DMS 273 treated with DMSO at 0.1 percent for 48 hours (cell line): ENCODE measurements around the gene USP11.

ENCODE experiments used
- DNase-seq: peaks from one replicate; lab custom pipeline; 2025; lab: John Stamatoyannopoulos, UW

USP11 gene

GRCh38 chrX:47224896-47225290, 7.9 kb upstream of the USP11 start:
- DNase-seq, result no peak

GRCh38 chrX:47226071-47226470, 6.7 kb upstream of the USP11 start:
- DNase-seq, result no peak

GRCh38 chrX:47226531-47227333, 6.1 kb upstream of the USP11 start:
- no peak for DNase-seq

- no peak for DNase-seq
These were observed 5.5 kb upstream of the USP11 start for GRCh38 chrX:47227334-47227583.

DNA sequence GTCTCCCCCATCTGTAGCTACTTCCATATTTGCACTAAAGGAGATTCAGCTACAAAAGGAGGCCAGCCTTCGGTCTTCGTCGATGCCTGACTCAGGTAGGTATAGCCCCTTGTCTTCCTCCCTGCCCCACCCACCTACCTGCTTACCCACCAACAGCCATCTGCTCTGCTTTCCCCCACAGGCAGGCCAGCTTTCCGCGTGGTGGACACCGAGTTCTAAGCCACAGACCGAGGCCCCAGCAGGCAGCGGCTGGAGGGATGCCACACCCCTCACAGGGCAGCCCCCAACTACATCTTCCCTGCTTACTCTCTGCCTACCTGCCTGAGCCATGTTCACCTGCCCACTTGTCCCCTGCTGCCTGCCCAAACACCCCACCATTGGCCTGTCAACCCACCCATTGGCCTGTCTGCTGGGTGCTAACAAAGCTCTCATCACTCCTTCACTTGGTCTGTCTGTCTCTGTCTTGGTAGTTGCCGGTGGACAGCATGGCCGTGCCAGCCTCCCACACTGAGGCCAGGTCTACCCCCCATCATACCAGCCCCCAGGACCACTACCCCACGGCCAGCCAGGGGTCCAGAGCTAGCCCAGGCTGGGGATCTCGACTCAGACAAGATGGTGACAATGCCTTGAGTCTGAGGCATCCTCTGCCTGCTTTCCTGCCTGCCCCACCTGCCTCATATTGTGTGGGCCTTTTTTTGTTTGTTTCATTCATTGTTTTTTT, 4.1 kb upstream of the USP11 start:
- DNase-seq, result no peak

DNA sequence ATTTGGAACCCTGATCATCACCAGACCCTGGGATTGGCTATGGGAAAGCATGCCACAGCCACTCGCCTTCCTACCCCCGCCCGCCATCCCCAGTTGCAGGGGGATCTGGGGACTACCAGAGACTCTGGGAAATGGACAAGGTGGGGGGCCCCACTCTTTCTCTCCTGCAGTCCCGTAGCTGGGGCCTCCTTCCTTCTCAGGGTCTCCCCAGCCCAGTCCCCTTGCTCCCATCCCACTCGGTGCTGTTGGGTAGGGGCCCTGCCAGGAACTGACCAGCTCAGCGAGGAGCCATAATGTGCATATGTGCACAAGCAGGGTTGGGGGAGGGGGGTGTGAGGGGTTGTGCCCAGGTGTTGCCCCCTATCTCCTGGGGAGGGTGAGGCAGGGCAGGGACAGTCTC, 3.4 kb upstream of the USP11 start:
- no peak for DNase-seq

DNA sequence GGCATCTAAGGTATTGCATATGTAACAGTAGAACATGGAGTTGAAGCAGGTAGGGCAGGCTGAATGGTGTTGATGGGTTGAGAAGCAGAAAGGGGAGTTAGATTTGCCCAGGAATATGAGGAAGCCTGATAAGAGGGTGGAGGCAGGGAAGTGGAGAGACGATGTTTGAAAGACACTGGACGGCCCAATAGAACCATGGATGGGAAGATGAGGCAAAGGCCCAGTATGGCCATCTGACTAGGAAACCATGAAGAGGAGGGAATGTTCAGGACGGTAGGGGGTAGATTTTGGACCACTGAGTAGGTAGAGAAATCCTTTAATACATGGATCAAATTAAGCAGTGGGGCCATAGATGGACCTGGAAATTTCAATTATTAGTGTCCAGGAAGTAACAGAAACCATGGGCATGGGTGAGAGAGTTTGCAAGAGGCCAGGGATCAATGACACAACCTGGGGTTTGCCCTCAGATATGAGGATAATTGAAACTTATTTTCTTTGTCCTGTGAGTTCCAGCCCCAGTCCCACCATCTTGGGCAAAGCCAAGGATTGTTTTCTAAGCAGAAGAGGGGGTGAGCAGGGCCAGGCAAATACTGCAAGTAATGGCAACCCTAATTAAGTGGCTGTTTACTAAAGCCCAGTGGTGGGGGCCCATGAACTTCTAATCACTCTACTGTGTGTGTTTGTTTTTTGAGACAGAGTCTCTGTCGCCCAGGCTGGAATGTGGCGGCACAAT, 2.5 kb upstream of the USP11 start:
- no peak for DNase-seq

DNA sequence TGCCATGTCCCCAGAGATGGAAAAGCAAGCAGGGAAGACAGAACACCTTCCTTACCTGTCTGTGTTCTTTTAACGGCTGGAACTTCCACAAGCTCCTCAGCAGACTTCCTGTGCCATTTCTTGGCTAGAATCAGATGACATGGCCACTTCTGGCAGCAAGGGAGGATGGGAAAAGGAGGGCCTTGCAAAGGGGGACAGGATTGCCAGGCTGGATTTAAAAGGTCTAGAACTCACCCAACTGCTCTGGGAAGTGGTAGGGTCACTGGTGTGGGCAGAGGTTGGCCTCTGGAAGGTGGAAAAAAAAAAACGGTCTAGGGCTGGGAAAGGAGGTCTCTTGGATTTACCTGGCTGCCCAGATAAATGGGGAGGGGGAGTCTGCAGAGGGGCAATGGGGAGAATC, 1.6 kb upstream of the USP11 start:
- DNase-seq, result no peak

DNA sequence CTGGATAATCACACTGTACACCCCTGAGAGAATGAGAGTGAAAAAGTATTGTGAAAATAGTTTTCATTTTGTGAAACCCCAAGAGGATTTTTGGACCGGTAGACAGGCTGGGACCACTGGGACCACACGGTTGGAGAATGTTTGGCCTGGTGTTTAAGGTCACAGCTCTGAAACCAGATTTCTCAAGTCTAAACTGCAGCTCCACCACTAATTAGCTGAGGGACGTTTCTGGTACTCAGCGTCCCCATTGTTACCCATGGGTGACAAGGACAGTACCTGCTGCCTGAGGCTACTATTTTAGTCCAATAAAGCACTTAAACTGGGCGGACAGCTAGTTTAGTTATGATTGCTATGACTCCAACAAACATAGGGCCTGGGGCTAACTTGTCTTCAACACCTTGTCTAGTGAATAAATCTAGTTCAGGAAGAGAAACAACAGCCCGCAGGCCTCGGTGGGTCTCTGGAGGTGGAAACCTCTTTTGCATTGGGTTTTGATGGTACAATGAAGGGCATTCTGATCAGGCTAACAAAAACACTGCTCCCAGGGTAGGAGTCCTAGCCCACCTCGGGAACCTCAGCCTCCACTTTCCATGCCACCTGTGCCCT, 509 bp upstream of the USP11 start:
- DNase-seq, result no peak

DNA sequence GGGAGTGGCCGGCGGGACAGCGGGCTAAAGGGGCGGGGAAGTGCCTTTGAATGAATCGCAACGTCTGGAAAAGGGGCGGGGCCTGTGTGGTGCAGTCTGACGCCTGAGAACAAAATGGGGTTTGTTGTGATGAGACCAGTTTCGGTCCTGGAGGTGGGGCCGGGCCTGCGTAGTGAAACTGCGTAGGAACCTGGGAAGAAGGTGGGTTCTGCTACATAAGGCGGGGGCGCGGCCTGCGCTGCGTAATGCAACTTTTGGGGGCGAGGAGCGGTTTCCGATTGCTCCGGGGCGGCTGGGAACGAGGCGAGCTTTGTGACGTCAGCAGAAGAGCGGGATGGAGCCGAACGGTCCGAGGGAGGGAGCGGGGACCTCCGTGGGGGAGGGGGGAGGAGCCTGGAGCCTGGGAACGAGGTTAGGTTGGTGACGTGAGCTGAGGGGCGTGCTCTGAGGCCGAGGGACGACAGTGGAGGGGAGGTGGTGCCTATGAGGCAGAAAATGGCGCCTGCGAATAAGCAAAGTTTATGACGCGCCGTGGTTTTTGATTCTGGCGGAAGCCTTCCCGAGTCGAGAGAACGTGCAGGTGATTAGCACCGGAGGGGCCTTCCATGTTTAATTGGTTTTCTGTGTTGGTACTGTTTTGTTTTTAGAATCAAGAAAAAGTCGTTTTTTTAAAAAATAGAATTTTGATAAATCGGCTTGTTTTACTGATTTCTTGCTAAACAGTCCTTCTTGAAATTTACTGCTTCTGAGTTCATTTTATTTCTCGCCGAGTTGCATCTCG, 714 bp downstream of the USP11 start:
- peak; percentile 90 for DNase-seq

- DNase-seq, result no peak
These were observed 1.8 kb downstream of the USP11 start for GRCh38 chrX:47234583-47234982.

DNA sequence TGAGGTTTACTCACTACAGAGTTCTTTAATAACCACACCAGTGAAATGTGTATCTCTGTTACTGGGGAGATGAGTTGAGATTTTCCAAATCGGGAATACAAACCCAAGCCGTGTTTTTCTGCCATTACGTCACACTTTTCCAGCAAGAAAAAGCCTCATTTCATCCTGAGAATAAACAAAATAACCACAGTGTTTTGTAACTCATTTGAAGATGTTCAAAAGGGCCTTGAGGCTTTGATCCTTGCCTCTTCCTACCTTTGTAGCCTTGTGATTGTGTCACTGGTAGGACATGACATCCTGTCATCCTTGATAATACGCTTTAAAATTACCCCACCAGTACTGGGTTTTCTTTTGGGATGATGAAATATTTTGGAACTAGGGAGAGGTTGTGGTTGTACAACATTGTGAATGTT, 2.9 kb downstream of the USP11 start:
- DNase-seq, result no peak

DNA sequence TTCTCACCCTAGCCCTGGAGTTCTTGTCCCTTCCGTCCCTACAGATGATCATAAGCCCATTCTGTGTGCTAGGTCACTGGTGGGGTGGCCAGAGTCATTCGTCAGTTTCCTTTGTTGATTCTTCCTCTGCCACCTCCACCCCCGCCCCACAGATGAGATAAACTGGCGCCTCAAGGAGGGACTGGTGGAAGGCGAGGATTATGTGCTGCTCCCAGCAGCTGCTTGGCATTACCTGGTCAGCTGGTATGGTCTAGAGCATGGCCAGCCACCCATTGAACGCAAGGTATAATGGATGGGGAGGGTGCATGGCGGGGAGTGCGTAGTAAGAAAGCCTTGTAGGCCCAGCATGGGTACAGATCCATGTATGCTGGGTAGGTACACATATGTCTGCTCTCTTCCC, 6.4 kb downstream of the USP11 start:
- no peak for DNase-seq

GRCh38 chrX:47239898-47240545, 7.2 kb downstream of the USP11 start:
- no peak for DNase-seq

GRCh38 chrX:47240619-47241018, 7.8 kb downstream of the USP11 start:
- DNase-seq, result no peak

DNA sequence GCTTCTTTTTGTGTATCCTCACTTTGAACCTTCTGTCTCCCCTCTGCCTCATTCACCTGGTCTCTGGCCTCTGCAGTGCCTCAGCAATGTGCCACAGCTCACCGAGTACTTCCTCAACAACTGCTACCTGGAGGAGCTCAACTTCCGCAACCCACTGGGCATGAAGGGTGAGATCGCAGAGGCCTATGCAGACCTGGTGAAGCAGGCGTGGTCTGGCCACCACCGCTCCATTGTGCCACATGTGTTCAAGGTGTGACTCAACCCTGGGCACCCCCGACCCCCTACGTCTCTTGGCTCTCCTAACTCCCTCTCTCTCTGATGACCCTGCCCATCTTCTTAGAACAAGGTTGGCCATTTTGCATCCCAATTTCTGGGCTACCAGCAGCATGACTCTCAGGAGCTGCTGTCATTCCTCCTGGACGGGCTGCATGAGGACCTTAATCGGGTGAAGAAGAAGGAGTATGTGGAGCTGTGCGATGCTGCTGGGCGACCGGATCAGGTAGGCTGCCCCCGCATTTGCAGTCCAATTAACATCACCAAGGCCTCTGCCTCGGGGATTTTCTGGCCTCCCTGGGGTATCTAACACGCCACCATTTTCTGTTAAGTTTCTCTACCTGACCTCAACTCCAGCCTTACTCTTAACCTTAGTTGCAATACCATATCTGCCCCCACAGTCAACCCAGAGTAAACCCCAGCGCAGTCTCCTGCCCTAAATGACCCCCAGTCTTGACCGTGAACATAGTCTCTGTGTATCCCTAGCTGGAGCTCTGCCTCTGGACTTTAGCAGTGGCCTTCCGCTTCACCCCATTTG, 8.6 kb downstream of the USP11 start:
- no peak for DNase-seq

GRCh38 chrX:47242321-47242720, 9.5 kb downstream of the USP11 start:
- DNase-seq, result no peak

- no peak for DNase-seq
These were observed 10.5 kb downstream of the USP11 start for GRCh38 chrX:47243351-47243750.

DNA sequence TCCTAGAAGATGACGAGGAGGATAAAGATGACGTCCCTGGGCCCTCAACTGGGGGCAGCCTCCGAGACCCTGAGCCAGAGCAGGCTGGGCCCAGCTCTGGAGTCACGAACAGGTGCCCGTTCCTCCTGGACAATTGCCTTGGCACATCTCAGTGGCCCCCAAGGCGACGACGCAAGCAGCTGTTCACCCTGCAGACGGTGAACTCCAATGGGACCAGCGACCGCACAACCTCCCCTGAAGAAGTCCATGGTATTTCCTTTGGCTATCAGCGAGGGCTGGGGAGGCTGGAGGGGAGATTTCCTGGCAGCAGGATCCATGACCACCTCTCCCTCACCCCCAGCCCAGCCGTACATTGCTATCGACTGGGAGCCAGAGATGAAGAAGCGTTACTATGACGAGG, 11.9 kb downstream of the USP11 start:
- no peak for DNase-seq

DNA sequence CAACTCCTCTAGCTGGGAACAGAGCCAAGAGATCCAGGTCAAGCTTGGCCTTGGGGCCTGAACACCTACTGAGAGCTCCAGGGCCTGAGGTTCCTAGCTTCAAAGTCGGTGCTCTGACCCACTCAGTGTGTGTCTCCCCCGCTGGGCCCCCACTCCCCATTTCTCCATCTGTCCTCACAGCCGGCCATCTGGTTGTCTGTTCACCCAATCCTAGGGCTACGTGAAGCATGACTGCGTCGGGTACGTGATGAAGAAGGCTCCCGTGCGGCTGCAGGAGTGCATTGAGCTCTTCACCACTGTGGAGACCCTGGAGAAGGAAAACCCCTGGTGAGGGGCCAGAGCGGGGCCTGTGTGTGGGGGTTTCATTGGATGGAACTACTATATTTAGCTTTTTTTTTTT, 12.3 kb downstream of the USP11 start:
- peak; percentile 36 for DNase-seq
